ENCODE measurements around the gene TEX53.

DNA sequence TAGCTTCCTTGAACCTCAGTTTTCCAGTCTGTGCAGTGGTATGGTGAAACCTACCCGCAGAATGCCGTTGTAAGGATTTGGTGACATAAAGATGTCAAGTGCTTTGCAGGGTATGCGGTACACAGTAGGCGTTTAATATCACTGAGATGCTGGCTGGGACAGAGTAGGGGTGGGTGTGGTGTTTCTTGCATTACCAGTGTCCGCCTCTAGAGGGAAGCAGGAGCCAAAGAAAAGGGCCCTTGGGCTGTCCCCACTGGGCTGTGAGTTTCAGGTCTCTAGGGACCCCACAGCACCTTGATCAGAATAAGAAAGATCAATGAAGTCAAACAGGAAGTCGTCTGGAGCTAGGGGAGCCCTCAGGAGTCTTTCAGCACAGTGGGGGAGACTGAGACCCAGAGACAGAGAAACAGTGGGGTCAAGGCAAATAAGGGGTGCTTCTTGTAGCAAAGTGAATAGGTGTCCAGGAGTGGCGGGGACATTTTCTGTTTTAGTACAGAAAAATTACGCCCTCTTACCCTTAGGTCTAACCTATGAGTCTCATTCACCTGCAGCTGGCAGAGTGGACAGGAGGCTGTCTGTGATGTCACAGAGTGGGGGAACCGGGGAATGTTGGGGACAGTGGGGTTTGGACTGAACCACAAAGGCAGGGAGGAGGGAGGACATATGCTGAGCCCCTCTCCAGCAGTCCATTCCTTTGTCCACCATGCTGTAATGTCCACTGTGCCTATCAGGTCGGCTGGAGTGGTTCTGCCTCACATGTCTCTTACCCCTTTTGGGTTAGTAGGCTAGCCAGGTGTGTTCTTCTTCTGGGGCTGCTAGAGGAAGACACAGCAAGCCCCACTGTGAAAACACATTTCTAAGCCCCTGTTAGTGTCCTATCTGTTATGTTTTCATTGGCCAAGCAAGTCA, 4.7 kb upstream of the TEX53 start:
- TF ChIP-seq POLR2A (IDR thresholded peaks at IDR 0.05; ENCODE audit: low read depth, low read length) (no peak), POLR2AphosphoS5 (IDR thresholded peaks at IDR 0.05; ENCODE audit: low read depth, low read length) (no peak), TAF1 (IDR thresholded peaks at IDR 0.05; ENCODE audit: borderline replicate concordance, low read depth, low read length) (no peak)

Data from GM12892 (cell line).